CD14-positive monocyte (primary cell): Measurements from ENCODE around the gene TSC22D1. TPM values are rescaled to one million over a fixed set of nuclear protein-coding genes. Genes with fewer than 3 reads are reported as not detected.
"Not testable (repeated sequence)": the region's sequence is repeated elsewhere in the genome, so short reads cannot be mapped to it uniquely, and the experiment has no call there.

Experiments used
- DNase-seq, 3 donors: peaks; one replicate each; pipeline ENCODE4 v3.0.0-alpha.2; 2011 to 2022
- H2AFZ ChIP-seq: 2 replicates; pipeline ENCODE4 v1.6.0; 2012; ENCODE audit warnings: mild to moderate bottlenecking, low read depth, low read length, inconsistent platforms; ENCODE audit not compliant: insufficient read depth, poor library complexity, severe bottlenecking
- H3K27ac ChIP-seq, 2 donors: 1 replicate in 1 of 2; 2 replicates in 1 of 2; pipeline ENCODE4 v1.5.1; 2012 to 2013; ENCODE audit warnings: low read length in 2 of 2, control low read depth in 1 of 2, inconsistent platforms in 1 of 2, low read depth in 1 of 2, mild to moderate bottlenecking in 1 of 2
- H3K27me3 ChIP-seq, 2 donors: one replicate each; pipeline versions ENCODE4 v1.6.0 to v1.6.1; 2011 to 2013; ENCODE audit warnings: low read length in 2 of 2; ENCODE audit not compliant: control insufficient read depth in 2 of 2, insufficient read depth in 2 of 2
- H3K36me3 ChIP-seq, 2 donors: replicated peaks in 1 of 2; 1 replicate in 1 of 2; 2 replicates in 1 of 2; pipeline versions ENCODE4 v1.5.1 to v1.6.1; 2012 to 2013; ENCODE audit warnings: low read length in 2 of 2, control low read depth in 1 of 2, inconsistent platforms in 1 of 2, mild to moderate bottlenecking in 1 of 2; ENCODE audit not compliant: insufficient read depth in 2 of 2, control insufficient read depth in 1 of 2
- H3K4me1 ChIP-seq, 2 donors: 1 replicate in 1 of 2; 2 replicates in 1 of 2; pipeline versions ENCODE4 v1.5.1 to v1.6.1; 2012 to 2013; ENCODE audit warnings: low read length in 2 of 2, control low read depth in 1 of 2, inconsistent platforms in 1 of 2, mild to moderate bottlenecking in 1 of 2, moderate library complexity in 1 of 2; ENCODE audit not compliant: insufficient read depth in 2 of 2, control insufficient read depth in 1 of 2
- H3K4me2 ChIP-seq: replicated peaks from 2 replicates; pipeline ENCODE3; 2012; ENCODE audit warnings: low read length, moderate library complexity, mild to moderate bottlenecking; ENCODE audit not compliant: poor library complexity, severe bottlenecking; ENCODE audit errors: extremely low read depth
- H3K4me3 ChIP-seq, 3 experiments: fragments of 200-600 bp in 1 of 3; sonication (generic) in 1 of 3; replicated peaks in 1 of 3; 1 replicate in 2 of 3; 2 replicates in 1 of 3; pipeline ENCODE4 v1.5.1; 2011 to 2013; ENCODE audit warnings: low read length in 3 of 3, mild to moderate bottlenecking in 3 of 3, control low read depth in 2 of 3, low read depth in 2 of 3, inconsistent platforms in 1 of 3, moderate library complexity in 1 of 3
- H3K79me2 ChIP-seq: 2 replicates; pipeline ENCODE4 v1.6.0; 2012; ENCODE audit warnings: mild to moderate bottlenecking, control low read depth, inconsistent platforms, low read length, moderate library complexity; ENCODE audit not compliant: insufficient read depth
- H3K9ac ChIP-seq: 2 replicates; pipeline ENCODE4 v1.6.0; 2017; ENCODE audit warnings: low read length, mild to moderate bottlenecking; ENCODE audit not compliant: insufficient read depth, poor library complexity, severe bottlenecking
- H3K9me3 ChIP-seq, 2 donors: replicated peaks in 1 of 2; 1 replicate in 1 of 2; 2 replicates in 1 of 2; pipeline versions ENCODE4 v1.5.1 to v1.6.1; 2012 to 2013; ENCODE audit warnings: low read length in 2 of 2, control low read depth in 1 of 2; ENCODE audit not compliant: control insufficient read depth in 1 of 2, insufficient read depth in 1 of 2
- H4K20me1 ChIP-seq: 2 replicates; pipeline ENCODE4 v1.6.0; 2012; ENCODE audit warnings: mild to moderate bottlenecking, low read length, control low read depth, moderate library complexity; ENCODE audit not compliant: insufficient read depth
- H3K27ac Mint-ChIP-seq, 7 donors: one replicate each; pipeline ENCODE4 v1.8.0; 2020; ENCODE audit warnings: mild to moderate bottlenecking in 7 of 7, mixed read lengths in 7 of 7, moderate library complexity in 6 of 7, inconsistent platforms in 2 of 7
- H3K27me3 Mint-ChIP-seq, 3 donors: one replicate each; pipeline ENCODE4 v1.8.0; 2021 to 2022; ENCODE audit warnings: low read depth in 3 of 3, mild to moderate bottlenecking in 3 of 3, mixed read lengths in 3 of 3, moderate library complexity in 3 of 3, inconsistent platforms in 1 of 3
- H3K36me3 Mint-ChIP-seq, 2 donors: one replicate each; pipeline ENCODE4 v1.8.0; 2020; ENCODE audit warnings: mixed read lengths in 2 of 2, inconsistent platforms in 1 of 2, mild to moderate bottlenecking in 1 of 2
- H3K4me1 Mint-ChIP-seq: one replicate; pipeline ENCODE4 v1.8.0; 2020; ENCODE audit warnings: mild to moderate bottlenecking, mixed read lengths
- H3K4me3 Mint-ChIP-seq, 2 donors: one replicate each; pipeline ENCODE4 v1.8.0; 2020; ENCODE audit warnings: mild to moderate bottlenecking in 2 of 2, mixed read lengths in 2 of 2, moderate library complexity in 1 of 2
- H3K9me3 Mint-ChIP-seq, 7 donors: one replicate each; pipeline ENCODE4 v1.8.0; 2020 to 2022; ENCODE audit warnings: mixed read lengths in 7 of 7, mild to moderate bottlenecking in 6 of 7, moderate library complexity in 6 of 7, inconsistent platforms in 2 of 7
- CTCF ChIP-seq: fragments of 200-600 bp; IDR thresholded peaks from one replicate; pipeline ENCODE4 v1.8.0; 2022; ENCODE audit warnings: antibody characterized with exemption, mild to moderate bottlenecking
- WGBS: methylation state at CpG from one replicate; pipeline ENCODE4 v1.1.5; 2013; ENCODE audit warnings: missing lambda C conversion rate; ENCODE audit not compliant: insufficient coverage; 5-methylcytosine and 5-hydroxymethylcytosine counted together
- intact Hi-C, 2 donors: fragments of 100-400 bp; cut with micrococcal nuclease; formaldehyde crosslinking; loops; one replicate each; pipeline versions ENCODE4 v1.15.0 to v1.15.1; 2023
- polyA plus RNA-seq, 3 donors: library from polyadenylated mRNA; depleted of rRNA in 1 of 3; unstranded in 2 of 3; stranded (reverse) in 1 of 3; fragments of 300-500 nt in 2 of 3; fragments of >200 nt in 1 of 3; fragmentation: Illumina TruSeq in 2 of 3; gene quantifications; 1 replicate in 2 of 3; 2 replicates in 1 of 3; pipeline ENCODE4 v1.2.3, GENCODE V29; 2012 to 2021

Gene TSC22D1
- polyA plus RNA-seq, 3 donors = 1.9 to 10.4 (median 3.1) TPM

- Mint-ChIP-seq H3K27me3 (peaks cover 2 to 3% (median 2%) of the 10 kb centered on the region in 3 donors), H3K9me3 (no peaks in the 10 kb centered on the region), H3K27ac (no peak overlapping the region), H3K4me3 (no peak overlapping the region), H3K36me3 (no peaks in the 10 kb centered on the region), H3K4me1 (no peaks in the 10 kb centered on the region)
- intact Hi-C loops = no loop called here
- Histone ChIP-seq H3K4me2 (no peak overlapping the region), H3K27ac (no peak overlapping the region), H3K27me3 (no peaks in the 10 kb centered on the region), H3K4me3 (no peak overlapping the region), H4K20me1 (no peaks in the 10 kb centered on the region), H2AFZ (no peak overlapping the region), H3K4me1 (no peaks in the 10 kb centered on the region), H3K79me2 (no peaks in the 10 kb centered on the region), H3K9me3 (no peaks in the 10 kb centered on the region), H3K9ac (no peak overlapping the region), H3K36me3 (no peaks in the 10 kb centered on the region)
- no peak for TF ChIP-seq CTCF
- 88% methylated on average over 1 of the region's 2 CpGs for WGBS
- no peak for DNase-seq
Measured at GRCh38 chr13:44601586-44601985, 25.5 kb upstream of the TSC22D1 start.

GRCh38 chr13:44593861-44594592 lies 17.9 kb upstream of the TSC22D1 start:
- H3K27me3 Mint-ChIP-seq, H3K27ac Mint-ChIP-seq, intact Hi-C loops, H3K4me3 ChIP-seq, H2AFZ ChIP-seq, H3K36me3 ChIP-seq, H3K27ac ChIP-seq, H3K9ac ChIP-seq, DNase-seq, H3K79me2 ChIP-seq, H3K27me3 ChIP-seq, H3K4me3 Mint-ChIP-seq, H4K20me1 ChIP-seq, H3K4me2 ChIP-seq, H3K36me3 Mint-ChIP-seq, H3K4me1 ChIP-seq, H3K4me1 Mint-ChIP-seq: not testable (repeated sequence)
- H3K9me3 ChIP-seq = peaks cover 0 to 15% of the 10 kb centered on the region in 2 donors
- peaks cover 5 to 17% (median 8%) of the 10 kb centered on the region in 7 donors for H3K9me3 Mint-ChIP-seq
- WGBS = 98% methylated on average over 17 of the region's 20 CpGs
